ENCODE results near the gene BABAM2.
"Not testable (repeated sequence)": the region's sequence is repeated elsewhere in the genome, so short reads cannot be mapped to it uniquely, and the experiment has no call there.

BABAM2 gene

GRCh38 chr2:27890146-27890923 is at the start of gene BABAM2, which contains the start of gene RBKS:
BABAM2 (plus strand) TSS chr2:27890729; CDS start chr2:27894557, 3,828 bp downstream.
RBKS (minus strand) TSS chr2:27890387; CDS start chr2:27890345, 42 bp downstream.
- Mint-ChIP-seq H3K27ac (peak within 1 kb of the TSS; percentile 99 to 100), H3K4me1 (peaks cover 65% of the 10 kb centered on the region), H3K4me3 (peak within 1 kb of the TSS; percentile 89 to 96), H3K27me3 (no peaks in the 10 kb centered on the region), H3K9me3 (no peaks in the 10 kb centered on the region)
- ATAC-seq = peak; percentile 89
- DNase-seq = peak; percentile 90 to 94

DNA sequence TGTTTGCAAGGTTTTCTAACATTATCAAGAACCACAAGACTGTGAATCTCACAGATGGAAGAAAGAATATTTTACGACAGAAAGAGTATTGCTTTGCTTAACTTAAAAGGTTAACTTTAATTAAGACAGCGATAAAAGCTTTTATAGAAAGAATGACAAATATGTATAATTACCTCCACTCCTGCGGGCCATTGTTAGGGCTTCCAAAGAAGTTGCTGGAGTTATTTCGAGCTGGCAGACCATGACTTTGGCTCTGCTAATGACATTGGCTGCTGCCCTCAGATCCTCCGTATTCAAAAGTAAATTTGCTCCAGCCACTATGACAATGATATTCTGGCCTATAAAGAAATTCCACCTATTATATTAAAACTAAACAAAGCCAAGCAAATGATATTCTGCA is 47.6 kb upstream of the BABAM2 start:
- DNase-seq = no peak
- Mint-ChIP-seq H3K9me3 (no peaks in the 10 kb centered on the region), H3K4me3 (no peak overlapping the region), H3K4me1 (no peaks in the 10 kb centered on the region), H3K27me3 (no peaks in the 10 kb centered on the region), H3K27ac (no peak overlapping the region)
- no peak for ATAC-seq

DNA sequence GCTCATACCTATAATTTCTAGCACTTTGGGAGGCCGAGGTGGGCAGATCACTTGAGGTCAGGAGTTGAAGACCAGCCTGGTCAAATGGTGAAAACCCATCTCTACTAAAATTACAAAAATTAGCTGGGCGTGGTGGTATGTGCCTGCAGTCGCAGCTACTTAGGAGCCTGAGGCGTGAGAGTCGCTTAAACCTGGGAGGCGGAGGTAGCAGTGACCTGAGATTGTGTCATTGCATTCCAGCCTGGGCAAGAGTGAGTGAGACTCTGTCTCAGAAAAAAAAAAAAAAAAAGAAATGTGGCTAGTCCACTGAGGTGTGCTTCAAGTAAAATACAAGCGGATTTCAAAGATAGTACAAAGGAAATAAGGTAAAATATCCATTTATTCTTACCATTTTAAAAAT is 46.5 kb upstream of the BABAM2 start:
- H3K27me3 Mint-ChIP-seq = no peaks in the 10 kb centered on the region
- H3K27ac Mint-ChIP-seq = no peak overlapping the region
- H3K4me3 Mint-ChIP-seq = no peak overlapping the region

GRCh38 chr2:27844821-27845255 is 45.7 kb upstream of the BABAM2 start:
- no peaks in the 10 kb centered on the region for H3K27me3 Mint-ChIP-seq
- H3K9me3 Mint-ChIP-seq = no peaks in the 10 kb centered on the region
- H3K4me1 Mint-ChIP-seq = no peaks in the 10 kb centered on the region
- ATAC-seq (no peak), DNase-seq (no peak)
- H3K4me3 Mint-ChIP-seq = no peak overlapping the region
- H3K27ac Mint-ChIP-seq = no peak overlapping the region

More for the DNA sequence above, 46.5 kb upstream of the BABAM2 start:
- Mint-ChIP-seq H3K4me1 (no peaks in the 10 kb centered on the region), H3K9me3 (no peaks in the 10 kb centered on the region)
- ATAC-seq (no peak), DNase-seq (no peak)

GRCh38 chr2:27847333-27847732 is 43.2 kb upstream of the BABAM2 start:
- Mint-ChIP-seq H3K4me1 (no peaks in the 10 kb centered on the region), H3K27me3 (no peaks in the 10 kb centered on the region), H3K4me3 (no peak overlapping the region), H3K9me3 (no peaks in the 10 kb centered on the region), H3K27ac (no peak overlapping the region)
- DNase-seq (no peak), ATAC-seq (no peak)

- H3K4me1 Mint-ChIP-seq = no peaks in the 10 kb centered on the region
- peak; percentile 40 for ATAC-seq
- DNase-seq = no peak
- H3K4me3 Mint-ChIP-seq = no peak overlapping the region
- no peaks in the 10 kb centered on the region for H3K9me3 Mint-ChIP-seq
- no peak overlapping the region for H3K27ac Mint-ChIP-seq
- H3K27me3 Mint-ChIP-seq = no peaks in the 10 kb centered on the region
Measured at GRCh38 chr2:27849558-27850205, 40.8 kb upstream of the BABAM2 start.

- Mint-ChIP-seq H3K27ac (no peak overlapping the region), H3K9me3 (peaks cover 0 to 12% of the 10 kb centered on the region in 2 donors), H3K4me1 (no peaks in the 10 kb centered on the region), H3K27me3 (no peaks in the 10 kb centered on the region), H3K4me3 (no peak overlapping the region)
- no peak for ATAC-seq
- no peak for DNase-seq
Measured at GRCh38 chr2:27852691-27853090, 37.8 kb upstream of the BABAM2 start.

DNA sequence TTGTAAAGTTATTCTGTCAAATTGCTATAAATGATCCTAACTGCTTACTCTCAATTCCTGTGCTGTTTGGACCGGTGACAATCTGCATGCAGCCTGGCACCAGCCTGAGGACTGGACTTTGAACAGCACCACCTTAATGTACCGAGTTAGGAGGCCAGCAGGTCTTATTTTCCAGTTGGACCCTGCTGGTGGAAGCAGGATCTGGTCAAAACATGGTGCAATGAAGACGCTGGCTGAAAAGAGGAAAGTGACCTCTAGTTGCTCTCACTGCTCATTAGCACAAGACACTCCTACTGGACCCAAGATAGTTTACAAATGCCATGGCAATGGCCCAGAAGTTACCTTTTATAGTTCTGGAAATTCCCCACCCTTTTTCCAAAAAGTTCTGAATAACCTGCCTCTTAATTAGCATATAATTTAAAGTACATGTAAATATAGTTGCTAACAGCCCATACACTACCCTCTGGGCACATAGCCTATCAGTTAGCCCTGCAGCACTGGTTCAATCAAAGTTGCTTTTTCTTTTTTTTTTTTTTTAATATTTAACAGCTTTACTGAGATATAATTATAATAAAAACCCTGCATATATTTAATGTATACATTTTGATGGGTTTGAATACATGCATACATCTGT is 36.2 kb upstream of the BABAM2 start:
- H3K4me3 Mint-ChIP-seq = no peak overlapping the region
- no peaks in the 10 kb centered on the region for H3K4me1 Mint-ChIP-seq
- H3K9me3 Mint-ChIP-seq = peaks cover 0 to 12% of the 10 kb centered on the region in 2 donors
- ATAC-seq = no peak
- H3K27me3 Mint-ChIP-seq = no peaks in the 10 kb centered on the region
- DNase-seq = no peak
- H3K27ac Mint-ChIP-seq = no peak overlapping the region

DNA sequence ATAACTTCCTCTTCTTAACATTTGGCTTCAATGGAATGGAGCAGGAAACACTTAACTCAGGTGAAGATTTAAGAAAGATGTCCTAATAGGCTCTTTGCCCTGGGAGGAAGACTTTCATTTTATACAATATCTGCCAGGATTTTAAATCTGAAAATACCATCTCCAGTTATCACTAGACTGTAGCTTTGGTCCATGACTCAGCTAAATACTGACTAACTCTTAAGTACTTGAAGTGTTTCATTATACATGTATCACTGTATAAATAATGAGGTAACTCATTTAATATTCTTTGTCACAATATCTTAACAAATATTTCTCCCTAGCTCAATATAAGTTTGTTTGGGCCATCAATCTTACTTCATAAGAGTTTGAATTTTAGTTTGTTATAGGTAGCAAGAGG is 35.1 kb upstream of the BABAM2 start:
- no peak overlapping the region for H3K27ac Mint-ChIP-seq
- no peak overlapping the region for H3K4me3 Mint-ChIP-seq
- no peak for ATAC-seq
- no peaks in the 10 kb centered on the region for H3K4me1 Mint-ChIP-seq
- DNase-seq = no peak
- peaks cover 0 to 12% of the 10 kb centered on the region in 2 donors for H3K9me3 Mint-ChIP-seq
- no peaks in the 10 kb centered on the region for H3K27me3 Mint-ChIP-seq

DNA sequence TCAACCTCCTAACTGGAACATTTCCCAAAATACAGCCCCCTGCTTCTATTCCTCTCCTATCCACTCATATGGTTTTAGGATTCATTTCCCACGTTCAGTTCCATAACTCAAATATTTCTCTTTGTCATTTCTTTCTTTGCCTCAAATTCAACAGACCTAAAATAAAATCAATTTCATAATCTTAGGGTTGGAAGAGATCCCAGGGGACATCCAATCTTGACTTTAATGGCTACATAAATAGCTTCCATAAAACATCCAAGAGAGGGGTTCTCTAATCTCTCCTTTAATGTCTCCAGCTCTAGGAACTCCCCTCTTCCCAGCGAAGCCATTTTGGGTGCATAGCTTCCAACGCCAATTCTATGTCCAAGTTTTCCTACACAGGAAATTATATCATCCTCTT is 34.1 kb upstream of the BABAM2 start:
- Mint-ChIP-seq H3K27ac (no peak overlapping the region), H3K9me3 (peaks cover 0 to 12% of the 10 kb centered on the region in 2 donors), H3K27me3 (no peaks in the 10 kb centered on the region), H3K4me3 (no peak overlapping the region), H3K4me1 (no peaks in the 10 kb centered on the region)
- DNase-seq = no peak
- ATAC-seq = no peak

- Mint-ChIP-seq H3K9me3 (peaks cover 0 to 12% of the 10 kb centered on the region in 2 donors), H3K27me3 (no peaks in the 10 kb centered on the region), H3K4me1 (no peaks in the 10 kb centered on the region), H3K27ac (no peak overlapping the region), H3K4me3 (no peak overlapping the region)
- ATAC-seq (no peak), DNase-seq (no peak)
Measured at GRCh38 chr2:27856956-27857355, 33.6 kb upstream of the BABAM2 start.

DNA sequence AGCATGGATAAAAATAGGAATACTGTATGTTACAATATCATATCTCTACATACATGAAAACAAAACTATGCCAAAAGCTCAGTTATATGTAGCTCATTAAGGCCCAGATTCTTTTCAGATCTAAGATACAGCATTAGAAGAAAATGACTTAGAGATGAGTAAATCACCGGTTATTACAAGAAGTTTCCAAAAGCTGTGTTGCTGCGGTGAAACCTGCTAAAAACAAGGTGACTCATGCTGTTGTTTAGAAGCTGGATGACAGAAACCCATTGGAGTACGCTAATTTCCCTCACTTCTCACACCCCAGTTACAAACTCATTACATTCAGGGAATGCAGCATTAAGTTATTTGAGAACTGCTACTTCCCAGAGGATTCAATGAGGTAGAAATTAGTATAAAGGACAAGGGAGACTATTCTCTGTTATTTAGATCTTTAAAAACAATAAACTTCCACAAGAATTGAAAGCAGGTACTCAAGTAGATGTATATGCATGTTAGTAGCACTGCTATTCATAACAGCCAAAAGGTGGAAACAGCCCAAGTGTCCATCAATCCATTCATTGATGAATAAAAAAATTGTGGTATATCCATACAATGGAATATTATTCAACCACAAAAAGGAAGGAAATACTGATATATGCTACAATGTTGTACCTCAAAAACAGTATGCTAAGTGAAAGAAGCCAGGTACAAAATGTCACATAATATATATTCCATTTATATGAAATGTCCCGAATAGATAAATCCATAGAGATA is 32.9 kb upstream of the BABAM2 start:
- no peak overlapping the region for H3K27ac Mint-ChIP-seq
- no peaks in the 10 kb centered on the region for H3K4me1 Mint-ChIP-seq
- H3K9me3 Mint-ChIP-seq = peaks cover 0 to 12% of the 10 kb centered on the region in 2 donors
- no peaks in the 10 kb centered on the region for H3K27me3 Mint-ChIP-seq
- ATAC-seq = no peak
- H3K4me3 Mint-ChIP-seq = no peak overlapping the region
- DNase-seq = no peak

GRCh38 chr2:27860111-27860510 is 30.4 kb upstream of the BABAM2 start:
- no peak overlapping the region for H3K4me3 Mint-ChIP-seq
- DNase-seq (no peak), ATAC-seq (peak; percentile 63)
- no peaks in the 10 kb centered on the region for H3K4me1 Mint-ChIP-seq
- H3K9me3 Mint-ChIP-seq = peaks cover 0 to 9% of the 10 kb centered on the region in 2 donors
- no peak overlapping the region for H3K27ac Mint-ChIP-seq
- no peaks in the 10 kb centered on the region for H3K27me3 Mint-ChIP-seq

DNA sequence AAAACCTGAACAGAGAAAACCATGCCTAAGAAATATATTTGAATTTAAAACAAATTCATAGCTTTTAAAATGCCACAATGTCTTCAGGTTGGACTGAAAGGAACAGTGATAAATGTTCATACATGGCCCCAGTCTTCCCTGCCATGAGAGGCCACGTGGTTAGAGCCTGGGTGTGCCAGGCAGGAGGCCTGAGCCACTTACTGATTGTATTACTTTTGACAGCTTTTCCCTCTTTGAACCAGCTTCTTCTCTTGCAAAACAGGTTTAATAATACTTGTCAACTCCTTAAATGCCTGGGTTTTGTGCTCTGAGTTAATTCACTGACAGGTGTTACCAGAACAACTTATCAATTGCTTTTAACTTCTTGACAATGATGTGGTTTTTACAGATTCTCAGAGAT is 27.4 kb upstream of the BABAM2 start:
- H3K4me1 Mint-ChIP-seq = no peaks in the 10 kb centered on the region
- ATAC-seq (no peak), DNase-seq (no peak)
- no peaks in the 10 kb centered on the region for H3K9me3 Mint-ChIP-seq
- H3K27ac Mint-ChIP-seq = no peak overlapping the region
- H3K4me3 Mint-ChIP-seq = no peak overlapping the region
- no peaks in the 10 kb centered on the region for H3K27me3 Mint-ChIP-seq

GRCh38 chr2:27863955-27864354 is 26.6 kb upstream of the BABAM2 start:
- H3K4me1 Mint-ChIP-seq, DNase-seq, H3K4me3 Mint-ChIP-seq, H3K27ac Mint-ChIP-seq, H3K27me3 Mint-ChIP-seq, ATAC-seq, H3K9me3 Mint-ChIP-seq: not testable (repeated sequence)

All from stimulated activated naive CD8-positive, alpha-beta T cell treated with anti-CD3 and anti-CD28 coated beads, Interleukin-15, amount 100 ng/mL, for 72 hours (primary cell).